K562 (cell line): ENCODE results near the gene HOXB5. TPM values are rescaled to one million over a fixed set of nuclear protein-coding genes. Genes with fewer than 3 reads are reported as not detected.

Experiments used
- BRD4 ChIP-seq: fragments of 200-600 bp; sonication (generic); IDR thresholded peaks from 2 replicates; pipeline ENCODE4 v1.6.1; 2017; ENCODE audit warnings: inconsistent platforms
- COPS2 ChIP-seq: fragments of 450-650 bp; conservative IDR thresholded peaks from 2 replicates; pipeline ENCODE4 v1.6.1; 2016; ENCODE audit warnings: mild to moderate bottlenecking, moderate library complexity
- DIDO1 ChIP-seq: fragments of 450-650 bp; IDR thresholded peaks from 2 replicates; pipeline ENCODE4 v1.6.1; 2016; ENCODE audit warnings: low read depth, missing biosample characterization, missing genetic modification characterization
- EP400 ChIP-seq: fragments of 450-650 bp; IDR thresholded peaks from 2 replicates; pipeline ENCODE4 v1.6.1; 2017; ENCODE audit warnings: antibody characterized with exemption, mild to moderate bottlenecking, moderate library complexity
- HDAC8 ChIP-seq: fragments of 450-650 bp; IDR thresholded peaks from 2 replicates; pipeline ENCODE4 v1.6.1; 2016; ENCODE audit warnings: mild to moderate bottlenecking, missing genetic modification characterization, moderate library complexity, missing compliant biosample characterization
- HMGN3 ChIP-seq: IDR thresholded peaks from 2 replicates; pipeline ENCODE4 v1.6.1; 2011; ENCODE audit warnings: borderline replicate concordance, low read depth, mild to moderate bottlenecking, mixed read lengths, low read length; ENCODE audit not compliant: insufficient read length; ENCODE audit errors: extremely low read depth
- HNRNPL ChIP-seq: fragments of 200-400 bp; formaldehyde crosslinking; IDR thresholded peaks from 2 replicates; pipeline ENCODE4 v1.6.1; 2017; ENCODE audit warnings: low read depth, mild to moderate bottlenecking, low read length
- KHSRP ChIP-seq: fragments of 450-650 bp; IDR thresholded peaks from 2 replicates; pipeline ENCODE4 v1.6.1; 2017
- MAFK ChIP-seq: IDR thresholded peaks from 2 replicates; pipeline ENCODE4 v1.6.1; 2011; ENCODE audit warnings: low read length, improper control_type of control experiment
- NCOA6 ChIP-seq: fragments of 450-650 bp; IDR thresholded peaks from 2 replicates; pipeline ENCODE4 v1.6.1; 2017; ENCODE audit warnings: mild to moderate bottlenecking
- NFYB ChIP-seq: IDR thresholded peaks from 2 replicates; pipeline ENCODE4 v1.6.1; 2011; ENCODE audit warnings: mild to moderate bottlenecking, moderate library complexity; ENCODE audit not compliant: insufficient read length; ENCODE audit errors: extremely low read depth
- NR1H2 ChIP-seq: sonication (generic); formaldehyde crosslinking; IDR thresholded peaks from 2 replicates; pipeline ENCODE4 v1.4.0; 2020; ENCODE audit warnings: mild to moderate bottlenecking, missing genetic modification reagents
- PHF8 ChIP-seq: fragments of 200-600 bp; sonication (generic); IDR thresholded peaks from 2 replicates; pipeline ENCODE4 v1.6.1; 2012; ENCODE audit warnings: mixed run types, mild to moderate bottlenecking, inconsistent platforms, low read length, moderate library complexity, borderline replicate concordance
- RBM34 ChIP-seq: fragments of 200-400 bp; formaldehyde crosslinking; IDR thresholded peaks from 2 replicates; pipeline ENCODE4 v1.6.1; 2018; ENCODE audit warnings: low read length, borderline replicate concordance; ENCODE audit not compliant: insufficient read depth
- TEAD1 ChIP-seq, 2 experiments: fragments of 450-650 bp in 1 of 2; sonication (generic) in 1 of 2; formaldehyde crosslinking; IDR thresholded peaks; 2 replicates each; pipeline versions ENCODE4 v1.4.0 to v1.8.0; 2020 to 2022; ENCODE audit warnings: mild to moderate bottlenecking in 2 of 2, missing genetic modification reagents in 1 of 2
- ZNF146 ChIP-seq: IDR thresholded peaks from one replicate; pipeline ENCODE4 v1.6.1; 2018; ENCODE audit warnings: missing compliant biosample characterization; ENCODE audit not compliant: unreplicated experiment
- ZNF282 ChIP-seq: sonication (generic); formaldehyde crosslinking; IDR thresholded peaks from 2 replicates; pipeline ENCODE4 v1.8.1; 2023; ENCODE audit warnings: missing genetic modification reagents
- ZNF311 ChIP-seq: fragments of 250-450 bp; sonication (Bioruptor Pico); IDR thresholded peaks from 2 replicates; pipeline ENCODE4 v1.4.0; 2020; ENCODE audit warnings: mild to moderate bottlenecking, moderate library complexity
- ZNF507 ChIP-seq: conservative IDR thresholded peaks from 2 replicates; pipeline ENCODE4 v1.6.1; 2017; ENCODE audit warnings: missing genetic modification characterization, missing compliant biosample characterization
- ZNF778 ChIP-seq: fragments of 450-650 bp; formaldehyde crosslinking; IDR thresholded peaks from 2 replicates; pipeline ENCODE4 v1.4.0; 2020; ENCODE audit warnings: mild to moderate bottlenecking, moderate library complexity
- ZNF830 ChIP-seq: fragments of 250-450 bp; sonication (Bioruptor Pico); IDR thresholded peaks from 2 replicates; pipeline ENCODE4 v1.5.0; 2021; ENCODE audit warnings: mild to moderate bottlenecking
- polyA plus RNA-seq, 8 experiments: library from polyadenylated mRNA; depleted of rRNA in 4 of 8; stranded (reverse) in 5 of 8; unstranded in 3 of 8; fragments of >200 nt; fragmentation: Nextera tagmentation in 2 of 8; fragmentation: Illumina TruSeq in 1 of 8; extraction: Ambion mirVana in 2 of 8; extraction: Trizol in 1 of 8; gene quantifications; 2 replicates each; pipeline versions ENCODE4 v1.2.1 to v1.2.3, GENCODE V29; 2011 to 2014; ENCODE audit warnings: inconsistent platforms in 1 of 8, missing spikeins in 1 of 8
- total RNA-seq, 7 experiments: library from RNA; depleted of rRNA in 6 of 7; stranded (reverse); fragments of >200 nt in 6 of 7; fragmentation: Illumina TruSeq in 2 of 7; extraction: Trizol in 2 of 7; gene quantifications; 2 replicates each; pipeline versions ENCODE4 v1.2.1 to v1.2.3, GENCODE V29; 2011 to 2021; ENCODE audit warnings: low replicate concordance in 1 of 7
- TF ChIP-seq, protein P1 (sequence below): fragments of 450-650 bp; formaldehyde crosslinking; IDR thresholded peaks from 2 replicates; pipeline ENCODE4 v1.4.0; 2022; ENCODE audit warnings: missing genetic modification characterization
- TF ChIP-seq, protein P2 (sequence below): fragments of 250-450 bp; sonication (Bioruptor Pico); IDR thresholded peaks from 2 replicates; pipeline ENCODE4 v1.5.0; 2020; ENCODE audit warnings: mild to moderate bottlenecking, borderline replicate concordance
- TF ChIP-seq, protein P3 (sequence below): fragments of 450-650 bp; formaldehyde crosslinking; IDR thresholded peaks from 2 replicates; pipeline ENCODE4 v1.4.0; 2020; ENCODE audit warnings: mild to moderate bottlenecking, mixed read lengths

The HOXB5 gene
- total and polyA plus RNA-seq, 9 of the 15 experiments (the other 6 are each of a cell fraction or from before 2014, with no cell fraction given) = 0.24 to 2.7 (median 0.65) TPM

DNA sequence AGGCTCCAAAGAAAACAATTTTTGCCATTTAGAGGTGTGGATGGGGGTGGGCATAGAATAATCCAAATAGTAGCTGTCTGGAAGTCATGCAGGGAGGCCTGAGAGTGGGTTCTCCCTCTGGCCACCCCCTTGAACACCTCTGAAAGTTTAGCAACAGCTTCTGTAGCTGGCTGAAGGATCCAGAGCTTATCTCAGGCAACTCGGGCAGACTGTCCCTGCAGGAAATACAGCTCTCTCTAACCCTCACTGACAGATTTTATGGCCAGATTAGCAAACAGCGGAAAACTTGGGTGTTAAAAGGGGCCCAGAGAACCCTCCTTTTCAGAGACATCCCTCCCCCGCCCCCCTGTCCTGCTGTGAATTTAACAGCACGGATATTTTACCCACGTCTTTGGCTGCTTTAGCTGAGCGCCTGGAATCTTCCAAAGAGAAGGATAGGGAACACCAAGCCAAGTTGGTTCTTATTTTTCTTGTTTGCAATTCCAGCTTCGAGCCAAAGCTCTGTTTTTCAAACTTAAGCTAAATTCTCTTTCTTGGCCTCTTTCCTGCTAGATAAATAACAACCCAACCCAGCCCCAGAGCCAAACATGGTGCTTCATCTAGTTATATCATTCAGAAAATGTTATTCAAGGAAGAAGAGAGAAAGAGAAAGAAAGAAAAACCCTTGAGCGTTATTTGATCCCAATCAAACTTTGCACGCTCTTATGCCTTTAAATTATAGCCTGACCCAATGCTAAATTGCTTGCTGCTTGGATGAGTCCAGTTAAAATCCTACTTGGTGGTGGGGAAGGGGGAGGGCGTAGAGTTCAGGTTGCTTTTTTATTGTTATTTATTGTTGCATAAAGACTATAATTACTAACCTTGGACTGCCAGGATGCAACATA lies 46.4 kb downstream of the HOXB5 start (continued):
- TF ChIP-seq, protein P1, sequence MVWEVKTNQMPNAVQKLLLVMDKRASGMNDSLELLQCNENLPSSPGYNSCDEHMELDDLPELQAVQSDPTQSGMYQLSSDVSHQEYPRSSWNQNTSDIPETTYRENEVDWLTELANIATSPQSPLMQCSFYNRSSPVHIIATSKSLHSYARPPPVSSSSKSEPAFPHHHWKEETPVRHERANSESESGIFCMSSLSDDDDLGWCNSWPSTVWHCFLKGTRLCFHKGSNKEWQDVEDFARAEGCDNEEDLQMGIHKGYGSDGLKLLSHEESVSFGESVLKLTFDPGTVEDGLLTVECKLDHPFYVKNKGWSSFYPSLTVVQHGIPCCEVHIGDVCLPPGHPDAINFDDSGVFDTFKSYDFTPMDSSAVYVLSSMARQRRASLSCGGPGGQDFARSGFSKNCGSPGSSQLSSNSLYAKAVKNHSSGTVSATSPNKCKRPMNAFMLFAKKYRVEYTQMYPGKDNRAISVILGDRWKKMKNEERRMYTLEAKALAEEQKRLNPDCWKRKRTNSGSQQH = no peak
- TF ChIP-seq ZNF282 (no peak), BRD4 (peak; percentile 17; the same call in 1 of the 2 replicates), NR1H2 (CRISPR knock-in tag) (no peak), ZNF507 (no peak), ZNF146 (CRISPR knock-in tag) (no peak), ZNF830 (CRISPR knock-in tag) (no peak; the same call in 1 of the 2 replicates), RBM34 (no peak), HMGN3 (no peak), COPS2 (no peak), ZNF778 (CRISPR knock-in tag) (no peak), HDAC8 (tag) (no peak), NFYB (no peak), EP400 (peak; percentile 60), NCOA6 (peak; percentile 28; the same call in 1 of the 2 replicates), DIDO1 (tag) (no peak), TEAD1 (CRISPR knock-in tag; IDR thresholded peaks at IDR 0.05) (peak in 1 of 2 experiments; percentile 25; a peak in 1 of 4 replicates), MAFK (no peak; the same call in 1 of the 2 replicates), ZNF311 (CRISPR knock-in tag) (no peak), PHF8 (peak; percentile 25; the same call in 1 of the 2 replicates), KHSRP (no peak), HNRNPL (no peak)
- TF ChIP-seq, protein P2, sequence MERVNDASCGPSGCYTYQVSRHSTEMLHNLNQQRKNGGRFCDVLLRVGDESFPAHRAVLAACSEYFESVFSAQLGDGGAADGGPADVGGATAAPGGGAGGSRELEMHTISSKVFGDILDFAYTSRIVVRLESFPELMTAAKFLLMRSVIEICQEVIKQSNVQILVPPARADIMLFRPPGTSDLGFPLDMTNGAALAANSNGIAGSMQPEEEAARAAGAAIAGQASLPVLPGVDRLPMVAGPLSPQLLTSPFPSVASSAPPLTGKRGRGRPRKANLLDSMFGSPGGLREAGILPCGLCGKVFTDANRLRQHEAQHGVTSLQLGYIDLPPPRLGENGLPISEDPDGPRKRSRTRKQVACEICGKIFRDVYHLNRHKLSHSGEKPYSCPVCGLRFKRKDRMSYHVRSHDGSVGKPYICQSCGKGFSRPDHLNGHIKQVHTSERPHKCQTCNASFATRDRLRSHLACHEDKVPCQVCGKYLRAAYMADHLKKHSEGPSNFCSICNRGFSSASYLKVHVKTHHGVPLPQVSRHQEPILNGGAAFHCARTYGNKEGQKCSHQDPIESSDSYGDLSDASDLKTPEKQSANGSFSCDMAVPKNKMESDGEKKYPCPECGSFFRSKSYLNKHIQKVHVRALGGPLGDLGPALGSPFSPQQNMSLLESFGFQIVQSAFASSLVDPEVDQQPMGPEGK (CRISPR knock-in tag) = no peak
- TF ChIP-seq, protein P3, sequence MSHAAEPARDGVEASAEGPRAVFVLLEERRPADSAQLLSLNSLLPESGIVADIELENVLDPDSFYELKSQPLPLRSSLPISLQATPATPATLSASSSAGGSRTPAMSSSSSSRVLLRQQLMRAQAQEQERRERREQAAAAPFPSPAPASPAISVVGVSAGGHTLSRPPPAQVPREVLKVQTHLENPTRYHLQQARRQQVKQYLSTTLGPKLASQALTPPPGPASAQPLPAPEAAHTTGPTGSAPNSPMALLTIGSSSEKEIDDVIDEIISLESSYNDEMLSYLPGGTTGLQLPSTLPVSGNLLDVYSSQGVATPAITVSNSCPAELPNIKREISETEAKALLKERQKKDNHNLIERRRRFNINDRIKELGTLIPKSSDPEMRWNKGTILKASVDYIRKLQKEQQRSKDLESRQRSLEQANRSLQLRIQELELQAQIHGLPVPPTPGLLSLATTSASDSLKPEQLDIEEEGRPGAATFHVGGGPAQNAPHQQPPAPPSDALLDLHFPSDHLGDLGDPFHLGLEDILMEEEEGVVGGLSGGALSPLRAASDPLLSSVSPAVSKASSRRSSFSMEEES = no peak
